Measurements from ENCODE around the gene ISM2.

- no peak for TF ChIP-seq CTCF (IDR thresholded peaks at IDR 0.05)
- no peak for TF ChIP-seq POLR2A (IDR thresholded peaks at IDR 0.05)
Observed at GRCh38 chr14:77507762-77508161, 9.1 kb upstream of the ISM2 start.
